Activated CD4-positive, alpha-beta T cell treated with anti-CD3 and anti-CD28 coated beads for 36 hours (primary cell): ENCODE results near the gene SRA1. TPM values are rescaled to one million over a fixed set of nuclear protein-coding genes. Genes with fewer than 3 reads are reported as not detected.
A peak's percentile ranks its signal among the peaks of the same experiment; 100 is the strongest.
"Not testable (repeated sequence)": the region's sequence is repeated elsewhere in the genome, so short reads cannot be mapped to it uniquely, and the experiment has no call there.

Experiments
- ATAC-seq: fragments of 200-7000 bp; cut with Tn5 transposase; one replicate; pipeline ENCODE4 v1.10.0; 2021; ENCODE audit warnings: mild to moderate bottlenecking, moderate library complexity
- CTCF ChIA-PET: fragments of 350-600 bp; sonication (Branson Sonifier 250); formaldehyde crosslinking; loops from one replicate; lab custom pipeline; 2021; ENCODE audit warnings: antibody characterized with exemption; lab: Charles Lee
- POLR2A ChIA-PET: fragments of 350-600 bp; sonication (Branson Sonifier 250); formaldehyde crosslinking; loops from one replicate; lab custom pipeline; 2021; ENCODE audit warnings: antibody characterized with exemption, inconsistent platforms; lab: Charles Lee
- DNase-seq: peaks from one replicate; pipeline ENCODE4 v3.0.0-alpha.2; 2020
- H3K27ac Mint-ChIP-seq: one replicate; pipeline ENCODE4 v1.8.0; 2021; ENCODE audit warnings: mixed read lengths
- H3K27me3 Mint-ChIP-seq: one replicate; pipeline ENCODE4 v1.8.0; 2021; ENCODE audit warnings: mixed read lengths
- H3K36me3 Mint-ChIP-seq: one replicate; pipeline ENCODE4 v1.8.0; 2021; ENCODE audit warnings: low read depth, mixed read lengths
- H3K4me1 Mint-ChIP-seq: one replicate; pipeline ENCODE4 v1.8.0; 2021; ENCODE audit warnings: mixed read lengths
- H3K4me3 Mint-ChIP-seq: one replicate; pipeline ENCODE4 v1.8.0; 2021; ENCODE audit warnings: mild to moderate bottlenecking, moderate library complexity, mixed read lengths
- H3K9me3 Mint-ChIP-seq: one replicate; pipeline ENCODE4 v1.8.0; 2021; ENCODE audit warnings: low read depth, mixed read lengths
- intact Hi-C, 2 experiments: fragments of 100-400 bp; cut with DNase I in 1 of 2; cut with micrococcal nuclease in 1 of 2; formaldehyde crosslinking; loops; one replicate each; pipeline versions ENCODE4 v1.14.2 to v1.15.1; 2022 to 2024; cut with DNase I, micrococcal nuclease
- total RNA-seq, 2 experiments: library from RNA; stranded (reverse); gene quantifications; one replicate each; pipeline ENCODE4 v1.2.3, GENCODE V29; 2021

SRA1 gene
- 10 to 100 TPM; 33.2 to 47.3 TPM for total RNA-seq

DNA sequence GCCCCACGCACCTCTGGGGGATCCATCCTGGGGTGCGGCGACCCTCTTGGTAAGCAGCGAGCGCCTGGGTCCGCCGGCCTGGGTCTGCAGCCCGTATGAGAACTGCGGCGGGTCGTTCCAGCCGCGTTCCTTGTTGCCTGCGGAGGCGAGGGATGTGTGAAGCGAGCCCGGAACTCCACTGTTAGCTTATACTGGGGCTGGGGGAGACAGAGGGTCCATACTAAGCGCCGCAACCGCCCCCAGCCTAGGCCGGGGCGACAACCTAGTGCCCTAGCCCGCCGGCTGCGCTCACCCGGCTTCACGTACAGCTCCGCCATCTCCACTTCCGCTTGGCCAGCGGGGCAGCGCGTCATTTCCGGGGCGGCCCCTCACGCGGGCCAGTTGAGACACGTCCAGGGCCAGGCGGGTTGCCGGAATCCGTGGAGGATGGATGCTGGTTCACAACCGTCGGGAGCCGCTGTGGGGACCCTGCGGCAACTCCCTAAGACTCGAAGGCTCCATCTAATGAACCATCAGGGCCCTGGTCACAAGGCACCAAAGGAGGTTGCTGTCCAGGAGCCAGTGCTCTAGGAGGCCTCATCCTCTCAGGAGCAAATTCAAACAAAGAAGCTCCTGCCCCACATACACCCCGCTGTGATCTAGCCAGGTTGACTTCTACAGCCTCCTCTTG, at the start of gene SRA1:
Gene SRA1, minus strand, starts transcription at position 338 of the 670 bp plus-strand sequence. Its CDS starts 21 bp downstream, at position 317.
- peak within 1 kb of the TSS; percentile 89 for H3K4me3 Mint-ChIP-seq
- ATAC-seq = peak; percentile 83
- DNase-seq = peak; percentile 92
- H3K36me3 Mint-ChIP-seq = peaks cover 37% of the 10 kb centered on the region
- no peaks in the 10 kb centered on the region for H3K27me3 Mint-ChIP-seq
- no peaks in the 10 kb centered on the region for H3K9me3 Mint-ChIP-seq
- peak within 1 kb of the TSS; percentile 93 for H3K27ac Mint-ChIP-seq
- intact Hi-C loops = loop anchor here (1.0 to 10.0 kb wide), 13 partner anchors 10 to 1058 kb away; partner anchors contain the start of genes DIAPH1 (in 2 of the 2), EIF4EBP3 (in 2 of the 2), TMCO6 (in 2 of the 2) and ANKHD1 (in 1 of the 2)
- ChIA-PET POLR2A (interaction anchor here (1.3 kb wide), 1 partner anchor 10 kb away, joined by 5 read pairs; the partner anchor contains the start of gene EIF4EBP3), CTCF (interaction anchor here (0.6 to 2.0 kb wide), 5 partner anchors 10 to 1043 kb away, joined by 3 to 9 read pairs (median 3); partner anchors contain the start of genes EIF4EBP3, IK and NDUFA2)
- peaks cover 45% of the 10 kb centered on the region for H3K4me1 Mint-ChIP-seq

DNA sequence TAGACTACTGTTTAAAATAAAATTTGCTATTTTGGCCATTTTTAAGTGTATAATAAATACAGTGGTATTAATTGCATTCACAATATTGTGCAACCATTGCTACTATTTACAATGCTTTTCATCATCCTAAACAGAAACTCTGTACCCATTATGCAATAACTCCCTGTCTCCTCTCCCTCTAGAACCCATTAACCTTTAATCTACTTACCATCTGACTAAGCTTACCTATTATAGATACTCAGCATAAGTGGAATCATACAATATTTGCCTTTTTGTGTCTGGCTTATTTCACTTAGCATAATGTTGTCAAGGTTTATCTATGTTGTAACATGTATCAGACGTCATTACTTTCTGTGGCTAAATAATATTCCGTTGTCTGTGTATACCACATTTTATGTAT, 49.8 kb upstream of the SRA1 start:
- POLR2A ChIA-PET = no interaction called here
- Mint-ChIP-seq H3K4me3 (no peak overlapping the region), H3K27me3 (no peaks in the 10 kb centered on the region), H3K27ac (no peak overlapping the region), H3K36me3 (no peaks in the 10 kb centered on the region), H3K4me1 (peaks cover 9% of the 10 kb centered on the region), H3K9me3 (no peaks in the 10 kb centered on the region)
- CTCF ChIA-PET = no interaction called here
- ATAC-seq (no peak), DNase-seq (no peak)
- intact Hi-C loops = no loop called here

- Mint-ChIP-seq H3K4me1 (no peaks in the 10 kb centered on the region), H3K4me3 (no peak overlapping the region), H3K27me3 (no peaks in the 10 kb centered on the region), H3K9me3 (no peaks in the 10 kb centered on the region), H3K27ac (no peak overlapping the region), H3K36me3 (no peaks in the 10 kb centered on the region)
- ATAC-seq = no peak
- DNase-seq = no peak
- POLR2A ChIA-PET = no interaction called here
- CTCF ChIA-PET = no interaction called here
- intact Hi-C loops = no loop called here
Measured at GRCh38 chr5:140605879-140606278, 48.6 kb upstream of the SRA1 start.

GRCh38 chr5:140603734-140604133, 46.5 kb upstream of the SRA1 start:
- H3K36me3 Mint-ChIP-seq = no peaks in the 10 kb centered on the region
- intact Hi-C loops = no loop called here
- ChIA-PET POLR2A (interaction anchor here (0.6 kb wide), 1 partner anchor 1359 kb away, joined by 3 read pairs; no protein-coding TSS in a partner anchor), CTCF (interaction anchor here (1.1 kb wide), 1 partner anchor 18 kb away, joined by 3 read pairs; no protein-coding TSS in a partner anchor)
- no peak overlapping the region for H3K27ac Mint-ChIP-seq
- ATAC-seq = no peak
- no peaks in the 10 kb centered on the region for H3K27me3 Mint-ChIP-seq
- H3K4me3 Mint-ChIP-seq = no peak overlapping the region
- H3K9me3 Mint-ChIP-seq = no peaks in the 10 kb centered on the region
- no peaks in the 10 kb centered on the region for H3K4me1 Mint-ChIP-seq
- no peak for DNase-seq

DNA sequence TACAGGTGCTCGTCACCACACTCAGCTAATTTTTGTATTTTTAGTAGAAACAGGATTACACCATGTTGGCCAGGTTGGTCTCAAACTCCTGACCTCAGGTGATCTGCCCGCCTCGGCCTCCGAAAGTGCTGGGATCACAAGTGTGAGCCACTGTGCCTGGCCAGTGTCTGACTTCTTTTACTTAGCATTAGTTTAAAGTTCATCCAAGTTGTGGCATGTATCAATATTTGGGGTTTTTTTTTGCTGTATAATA, 46.1 kb upstream of the SRA1 start:
- H3K27ac Mint-ChIP-seq, DNase-seq, CTCF ChIA-PET, H3K36me3 Mint-ChIP-seq, H3K27me3 Mint-ChIP-seq, ATAC-seq, H3K9me3 Mint-ChIP-seq, intact Hi-C loops, H3K4me1 Mint-ChIP-seq, H3K4me3 Mint-ChIP-seq, POLR2A ChIA-PET: not testable (repeated sequence)

- ChIA-PET CTCF (no interaction called here), POLR2A (no interaction called here)
- H3K4me3 Mint-ChIP-seq = no peak overlapping the region
- H3K27ac Mint-ChIP-seq = no peak overlapping the region
- H3K4me1 Mint-ChIP-seq = no peaks in the 10 kb centered on the region
- no peaks in the 10 kb centered on the region for H3K27me3 Mint-ChIP-seq
- ATAC-seq (no peak), DNase-seq (no peak)
- H3K9me3 Mint-ChIP-seq = no peaks in the 10 kb centered on the region
- no peaks in the 10 kb centered on the region for H3K36me3 Mint-ChIP-seq
- intact Hi-C loops = no loop called here
Measured at GRCh38 chr5:140602147-140602546, 44.9 kb upstream of the SRA1 start.

DNA sequence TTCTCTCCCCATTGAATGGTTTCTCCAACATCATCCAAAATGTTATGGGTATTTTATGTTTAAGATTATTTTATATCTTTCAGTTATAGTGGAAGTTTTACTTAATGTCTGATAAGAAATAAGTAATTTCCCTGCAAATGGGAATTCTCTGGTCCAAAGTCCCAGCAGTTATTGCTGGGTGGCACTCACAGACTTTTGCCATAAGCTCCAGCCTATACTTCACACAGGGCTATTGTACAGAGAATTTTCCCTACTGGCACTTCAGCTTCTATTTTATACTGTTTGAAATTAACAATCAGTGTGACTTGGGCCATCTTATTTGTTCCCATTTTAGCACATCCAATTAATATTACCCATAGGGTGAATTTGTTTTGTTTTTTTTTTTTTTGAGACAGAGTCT, 42.8 kb upstream of the SRA1 start:
- Mint-ChIP-seq H3K9me3 (no peaks in the 10 kb centered on the region), H3K27me3 (no peaks in the 10 kb centered on the region), H3K36me3 (no peaks in the 10 kb centered on the region), H3K27ac (no peak overlapping the region), H3K4me3 (no peak overlapping the region), H3K4me1 (no peaks in the 10 kb centered on the region)
- ChIA-PET POLR2A (no interaction called here), CTCF (no interaction called here)
- DNase-seq (no peak), ATAC-seq (no peak)
- intact Hi-C loops = no loop called here

- no peaks in the 10 kb centered on the region for H3K36me3 Mint-ChIP-seq
- CTCF ChIA-PET = no interaction called here
- no peak for ATAC-seq
Measured at GRCh38 chr5:140598836-140599235, 41.6 kb upstream of the SRA1 start.

GRCh38 chr5:140596321-140596741, 39.1 kb upstream of the SRA1 start:
- Mint-ChIP-seq H3K27me3 (no peaks in the 10 kb centered on the region), H3K36me3 (no peaks in the 10 kb centered on the region), H3K9me3 (no peaks in the 10 kb centered on the region), H3K27ac (no peak overlapping the region), H3K4me1 (peaks cover 2% of the 10 kb centered on the region), H3K4me3 (no peak overlapping the region)
- ChIA-PET CTCF (no interaction called here), POLR2A (no interaction called here)
- intact Hi-C loops = no loop called here
- DNase-seq (no peak), ATAC-seq (no peak)

More at GRCh38 chr5:140598836-140599235, 41.6 kb upstream of the SRA1 start:
- Mint-ChIP-seq H3K27ac (no peak overlapping the region), H3K9me3 (no peaks in the 10 kb centered on the region), H3K4me1 (no peaks in the 10 kb centered on the region), H3K4me3 (no peak overlapping the region), H3K27me3 (no peaks in the 10 kb centered on the region)
- no peak for DNase-seq
- POLR2A ChIA-PET = no interaction called here
- intact Hi-C loops = no loop called here

- DNase-seq (no peak), ATAC-seq (no peak)
- ChIA-PET CTCF (no interaction called here), POLR2A (no interaction called here)
- Mint-ChIP-seq H3K36me3 (no peaks in the 10 kb centered on the region), H3K4me1 (peaks cover 2% of the 10 kb centered on the region), H3K9me3 (no peaks in the 10 kb centered on the region), H3K4me3 (no peak overlapping the region), H3K27me3 (no peaks in the 10 kb centered on the region), H3K27ac (no peak overlapping the region)
- intact Hi-C loops = no loop called here
Measured at GRCh38 chr5:140595538-140596300, 38.4 kb upstream of the SRA1 start.

- no peak overlapping the region for H3K4me3 Mint-ChIP-seq
- no peak overlapping the region for H3K27ac Mint-ChIP-seq
- CTCF ChIA-PET = interaction anchor here (0.6 kb wide), 1 partner anchor 41 kb away, joined by 3 read pairs; no protein-coding TSS in a partner anchor
Measured at GRCh38 chr5:140594169-140594568, 36.9 kb upstream of the SRA1 start.

DNA sequence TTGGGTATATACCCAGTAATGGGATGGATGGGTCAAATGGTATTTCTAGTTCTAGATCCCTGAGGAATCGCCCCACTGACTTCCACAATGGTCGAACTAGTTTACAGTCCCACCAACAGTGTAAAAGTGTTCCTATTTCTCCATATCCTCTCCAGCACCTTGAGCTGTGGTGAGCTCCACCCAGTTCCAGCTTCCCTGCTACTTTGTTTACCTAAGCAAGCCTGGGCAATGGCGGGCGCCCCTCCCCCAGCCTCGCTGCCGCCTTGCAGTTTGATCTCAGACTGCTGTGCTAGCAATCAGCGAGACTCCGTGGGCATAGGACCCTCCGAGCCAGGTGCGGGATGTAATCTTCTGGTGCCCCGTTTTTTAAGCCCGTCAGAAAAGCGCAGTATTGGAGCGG, 35.8 kb upstream of the SRA1 start:
- CTCF ChIA-PET, H3K27ac Mint-ChIP-seq, intact Hi-C loops, H3K9me3 Mint-ChIP-seq, DNase-seq, H3K27me3 Mint-ChIP-seq, POLR2A ChIA-PET, H3K36me3 Mint-ChIP-seq, ATAC-seq, H3K4me1 Mint-ChIP-seq: not testable (repeated sequence)
- peak overlapping the region; percentile 29 for H3K4me3 Mint-ChIP-seq

More at GRCh38 chr5:140594169-140594568, 36.9 kb upstream of the SRA1 start:
- Mint-ChIP-seq H3K27me3 (no peaks in the 10 kb centered on the region), H3K9me3 (no peaks in the 10 kb centered on the region), H3K4me1 (peaks cover 2% of the 10 kb centered on the region), H3K36me3 (no peaks in the 10 kb centered on the region)
- intact Hi-C loops = no loop called here
- DNase-seq (no peak), ATAC-seq (no peak)
- POLR2A ChIA-PET = no interaction called here
